ENCODE measurements around the gene FASTK.

GRCh38 chr7:151124481-151124880 lies 43.9 kb upstream of the FASTK start:
- TF ChIP-seq EZH2 (IDR thresholded peaks at IDR 0.05; ENCODE audit: insufficient read depth, poor library complexity, severe bottlenecking) (no peak), EZH2phosphoT487 (IDR thresholded peaks at IDR 0.05; ENCODE audit: insufficient read depth, low read depth) (no peak)

Data from GM23248 (cell line).